IMR-90 (cell line): ENCODE measurements around the gene PHC2. TPM values are rescaled to one million over a fixed set of nuclear protein-coding genes. Genes with fewer than 3 reads are reported as not detected.

Experiments used
- ATAC-seq: fragments of 200-7000 bp; cut with Tn5 transposase; 2 replicates; pipeline ENCODE4 v1.9.1; 2020; ENCODE audit warnings: low read depth, mild to moderate bottlenecking, moderate library complexity
- BruUV-seq: library from RNA; stranded (reverse); fragments of 400-500 nt; replicated peaks from 2 replicates; lab custom pipeline; 2021; lab: Mats Ljungman, UMichigan
- CTCF ChIA-PET: fragments of 300-600 bp; formaldehyde crosslinking; extraction: SDS; loops from one replicate; lab custom pipeline; 2021; ENCODE audit warnings: antibody characterized with exemption; lab: Yijun Ruan, JAX
- POLR2A ChIA-PET: fragments of 300-600 bp; sonication (Branson Sonifier 250); formaldehyde crosslinking; loops from one replicate; lab custom pipeline; 2022; ENCODE audit warnings: antibody characterized with exemption; ENCODE audit not compliant: unreplicated experiment; lab: Charles Lee
- DNase-seq: peaks from one replicate; pipeline ENCODE4 v3.0.0; 2013
- H2AFZ ChIP-seq: replicated peaks from 2 replicates; pipeline ENCODE3; 2013; ENCODE audit warnings: low read length, mild to moderate bottlenecking; ENCODE audit not compliant: poor library complexity
- H2AK5ac ChIP-seq: 2 replicates; pipeline ENCODE4 v1.6.1; 2013; ENCODE audit warnings: low read depth, low read length, inconsistent platforms
- H2AK9ac ChIP-seq: replicated peaks from 2 replicates; pipeline ENCODE3; 2013; ENCODE audit warnings: mild to moderate bottlenecking, low read depth, low read length, moderate library complexity; ENCODE audit not compliant: poor library complexity
- H2BK120ac ChIP-seq: 2 replicates; pipeline ENCODE4 v1.6.1; 2013; ENCODE audit warnings: low read depth, low read length, inconsistent platforms
- H2BK15ac ChIP-seq: 3 replicates; pipeline ENCODE4 v1.6.1; 2013; ENCODE audit warnings: low read depth, low read length, inconsistent platforms
- H2BK20ac ChIP-seq: 2 replicates; pipeline ENCODE4 v1.6.1; 2013; ENCODE audit warnings: low read depth, mild to moderate bottlenecking, inconsistent platforms, low read length, moderate library complexity
- H2BK5ac ChIP-seq: 2 replicates; pipeline ENCODE4 v1.6.1; 2013; ENCODE audit warnings: mild to moderate bottlenecking, low read depth, low read length, inconsistent platforms; ENCODE audit not compliant: poor library complexity, severe bottlenecking
- H3K14ac ChIP-seq: replicated peaks from 2 replicates; pipeline ENCODE4 v1.6.1; 2013; ENCODE audit warnings: low read depth, low read length, inconsistent platforms
- H3K18ac ChIP-seq: 2 replicates; pipeline ENCODE4 v1.6.1; 2013; ENCODE audit warnings: low read depth, low read length, control low read depth
- H3K23ac ChIP-seq: 2 replicates; pipeline ENCODE4 v1.6.1; 2013; ENCODE audit warnings: low read depth, low read length, inconsistent platforms
- H3K27ac ChIP-seq: 2 replicates; pipeline ENCODE4 v1.5.1; 2013; ENCODE audit warnings: mild to moderate bottlenecking, control low read depth, low read length; ENCODE audit not compliant: insufficient read depth
- H3K27me3 ChIP-seq: 2 replicates; pipeline ENCODE4 v1.6.1; 2013; ENCODE audit warnings: low read length; ENCODE audit not compliant: control insufficient read depth, insufficient read depth
- H3K36me3 ChIP-seq: 2 replicates; pipeline ENCODE4 v1.6.1; 2013; ENCODE audit warnings: low read length, mixed read lengths; ENCODE audit not compliant: control insufficient read depth, insufficient read depth
- H3K4ac ChIP-seq: 2 replicates; pipeline ENCODE4 v1.6.1; 2013; ENCODE audit warnings: low read depth, low read length, inconsistent platforms
- H3K4me1 ChIP-seq: 2 replicates; pipeline ENCODE4 v1.6.1; 2013; ENCODE audit warnings: low read length, mixed read lengths; ENCODE audit not compliant: control insufficient read depth, insufficient read depth
- H3K4me2 ChIP-seq: 2 replicates; pipeline ENCODE4 v1.6.1; 2013; ENCODE audit warnings: low read depth, mild to moderate bottlenecking, control low read depth, low read length, moderate library complexity
- H3K4me3 ChIP-seq: 2 replicates; pipeline ENCODE4 v1.5.1; 2013; ENCODE audit warnings: low read depth, mild to moderate bottlenecking, control low read depth, low read length, moderate library complexity; ENCODE audit not compliant: insufficient read depth
- H3K56ac ChIP-seq: 2 replicates; pipeline ENCODE4 v1.6.1; 2013; ENCODE audit warnings: low read length, inconsistent platforms; ENCODE audit not compliant: insufficient read depth; ENCODE audit errors: extremely low read depth
- H3K79me1 ChIP-seq, 2 experiments: 2 replicates each; pipeline ENCODE4 v1.6.1; 2013; ENCODE audit warnings: low read length in 2 of 2, inconsistent platforms in 1 of 2, low read depth in 1 of 2
- H3K9ac ChIP-seq: 2 replicates; pipeline ENCODE4 v1.6.1; 2013; ENCODE audit warnings: low read depth, low read length, control low read depth
- H3K9me1 ChIP-seq: 2 replicates; pipeline ENCODE4 v1.6.1; 2013; ENCODE audit warnings: low read length, inconsistent platforms; ENCODE audit not compliant: insufficient read depth
- H3K9me3 ChIP-seq: 2 replicates; pipeline ENCODE4 v1.6.1; 2013; ENCODE audit warnings: low read length; ENCODE audit not compliant: control insufficient read depth, insufficient read depth
- H4K20me1 ChIP-seq: 2 replicates; pipeline ENCODE4 v1.6.1; 2013; ENCODE audit warnings: low read length, inconsistent platforms; ENCODE audit not compliant: insufficient read depth
- H4K5ac ChIP-seq: 2 replicates; pipeline ENCODE4 v1.6.1; 2013; ENCODE audit warnings: mild to moderate bottlenecking, low read depth, low read length, control low read depth
- H4K8ac ChIP-seq, 2 experiments: 2 replicates each; pipeline ENCODE4 v1.6.1; 2013; ENCODE audit warnings: low read depth in 2 of 2, low read length in 2 of 2, control low read depth in 1 of 2, inconsistent platforms in 1 of 2
- H4K91ac ChIP-seq: 2 replicates; pipeline ENCODE4 v1.6.1; 2013; ENCODE audit warnings: low read depth, low read length, inconsistent platforms; ENCODE audit not compliant: insufficient read depth
- CEBPB ChIP-seq: IDR thresholded peaks from 2 replicates; pipeline ENCODE4 v1.6.1; 2012; ENCODE audit warnings: low read depth, low read length, improper control_type of control experiment
- CHD1 ChIP-seq: IDR thresholded peaks from 2 replicates; pipeline ENCODE4 v1.6.1; 2012; ENCODE audit warnings: low read depth, low read length, improper control_type of control experiment
- MAZ ChIP-seq: IDR thresholded peaks from 2 replicates; pipeline ENCODE4 v1.6.1; 2012; ENCODE audit warnings: low read depth, mild to moderate bottlenecking, low read length, improper control_type of control experiment, moderate library complexity, borderline replicate concordance
- POLR2A ChIP-seq: IDR thresholded peaks from 2 replicates; pipeline ENCODE4 v1.6.1; 2012; ENCODE audit warnings: mild to moderate bottlenecking, low read depth, low read length
- RFX5 ChIP-seq: IDR thresholded peaks from 2 replicates; pipeline ENCODE4 v1.8.0; 2012; ENCODE audit warnings: low read depth, mild to moderate bottlenecking, low read length, moderate library complexity
- USF2 ChIP-seq: fragments of 150-350 bp; IDR thresholded peaks from 2 replicates; pipeline ENCODE4 v1.6.1; 2017; ENCODE audit warnings: mild to moderate bottlenecking, antibody characterized with exemption, low read length, low read depth
- WGBS, 2 experiments: methylation state at CpG; one replicate each; pipeline versions ENCODE4 v1.1.5 to v1.1.7; 2013; ENCODE audit warnings: missing lambda C conversion rate in 2 of 2; ENCODE audit not compliant: insufficient read length in 1 of 2; ENCODE audit errors: extremely low coverage in 2 of 2; 5-methylcytosine and 5-hydroxymethylcytosine counted together
- dilution Hi-C: fragments of 300-500 bp; cut with HindIII; formaldehyde crosslinking; loops from one replicate; pipeline ENCODE4 v1.14.3; 2018; ENCODE audit warnings: low sequenced_read_pairs; ENCODE audit not compliant: unreplicated experiment
- in situ Hi-C: fragments of 300-500 bp; cut with MboI; formaldehyde crosslinking; loops from 3 replicates; pipeline ENCODE4 v1.14.3; 2019; ENCODE audit warnings: low sequenced_read_pairs, inconsistent platforms, mixed read lengths
- intact Hi-C: fragments of 100-400 bp; cut with micrococcal nuclease; formaldehyde crosslinking; loops from 2 replicates; pipeline ENCODE4 v1.10.0; 2022
- polyA plus RNA-seq, 3 experiments: library from polyadenylated mRNA; depleted of rRNA; stranded (reverse); fragments of >200 nt; gene quantifications; 2 replicates each; pipeline ENCODE4 v1.2.3, GENCODE V29; 2012; ENCODE audit warnings: low replicate concordance in 1 of 3
- total RNA-seq: library from RNA; depleted of rRNA; stranded (reverse); fragments of >200 nt; gene quantifications from 2 replicates; pipeline ENCODE4 v1.2.3, GENCODE V29; 2012
- TF ChIP-seq, protein P1 (sequence below): fragments of 150-350 bp; IDR thresholded peaks from 2 replicates; pipeline ENCODE4 v1.6.1; 2016; ENCODE audit warnings: low read depth, mild to moderate bottlenecking, low read length, moderate library complexity, borderline replicate concordance

Gene PHC2
- total and polyA plus RNA-seq, 2 of the 4 experiments (the other 2 are of a cell fraction): 46.4 to 98.1 TPM

DNA sequence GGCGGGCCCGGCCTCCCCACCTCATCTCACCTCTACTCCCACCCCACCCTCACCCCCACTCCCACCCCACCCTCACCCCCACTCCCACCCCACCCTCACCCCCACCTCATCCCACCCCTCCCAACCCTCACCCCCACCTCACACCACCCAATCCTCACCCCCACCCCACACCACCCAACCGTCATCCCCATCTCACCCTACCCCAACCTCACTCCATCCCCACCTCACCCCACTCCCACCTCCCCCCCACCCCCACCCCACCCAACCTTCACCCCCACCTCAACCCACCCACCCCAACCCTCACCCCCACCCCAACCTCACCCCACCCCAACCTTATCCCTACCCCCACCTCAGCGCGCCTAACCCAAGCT, 123.4 kb downstream of the PHC2 start:
- Histone ChIP-seq H3K14ac (no peak overlapping the region), H2BK120ac (no peak overlapping the region), H3K18ac (no peak overlapping the region), H3K4me2 (no peak overlapping the region), H3K9ac (no peak overlapping the region), H2BK15ac (no peak overlapping the region), H4K5ac (no peak overlapping the region), H3K4me3 (no peak overlapping the region), H3K4ac (no peak overlapping the region), H4K91ac (no peak overlapping the region), H2AFZ (no peak overlapping the region), H2BK5ac (no peak overlapping the region), H3K9me3 (no peaks in the 10 kb centered on the region), H3K36me3 (no peaks in the 10 kb centered on the region), H4K20me1 (no peaks in the 10 kb centered on the region), H3K27me3 (no peaks in the 10 kb centered on the region; the same call in 1 of the 2 replicates), H3K27ac (no peak overlapping the region), H3K56ac (no peak overlapping the region), H3K9me1 (no peaks in the 10 kb centered on the region; the same call in 1 of the 2 replicates), H2BK20ac (no peak overlapping the region), H2AK9ac (no peak overlapping the region), H2AK5ac (no peak overlapping the region), H3K4me1 (peaks cover 4% of the 10 kb centered on the region; the same call in 1 of the 2 replicates), H3K23ac (no peak overlapping the region), H4K8ac (no peak overlapping the region), H3K79me1 (no peaks in the 10 kb centered on the region)
- no TSS peak for BruUV-seq
- WGBS, 2 experiments: 100% methylated on average over 1 of the region's 5 CpGs; no CpG with 5 or more reads in 1 of the 2 experiments
- ATAC-seq: no peak
- intact Hi-C loops (no loop called here), in situ Hi-C loops (no loop called here), dilution Hi-C loops (no loop called here)
- ChIA-PET POLR2A (no interaction called here), CTCF (no interaction called here)
- no peak for TF ChIP-seq USF2
- TF ChIP-seq CHD1: no peak
- no peak for TF ChIP-seq MAZ
- no peak for TF ChIP-seq RFX5
- TF ChIP-seq, protein P1, sequence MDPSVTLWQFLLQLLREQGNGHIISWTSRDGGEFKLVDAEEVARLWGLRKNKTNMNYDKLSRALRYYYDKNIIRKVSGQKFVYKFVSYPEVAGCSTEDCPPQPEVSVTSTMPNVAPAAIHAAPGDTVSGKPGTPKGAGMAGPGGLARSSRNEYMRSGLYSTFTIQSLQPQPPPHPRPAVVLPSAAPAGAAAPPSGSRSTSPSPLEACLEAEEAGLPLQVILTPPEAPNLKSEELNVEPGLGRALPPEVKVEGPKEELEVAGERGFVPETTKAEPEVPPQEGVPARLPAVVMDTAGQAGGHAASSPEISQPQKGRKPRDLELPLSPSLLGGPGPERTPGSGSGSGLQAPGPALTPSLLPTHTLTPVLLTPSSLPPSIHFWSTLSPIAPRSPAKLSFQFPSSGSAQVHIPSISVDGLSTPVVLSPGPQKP: no peak
- TF ChIP-seq POLR2A: no peak
- no peak for TF ChIP-seq CEBPB
- no peak for DNase-seq
